GM19238 (cell line): ENCODE data around the gene UCK1.
A peak's percentile ranks its signal among the peaks of the same experiment; 100 is the strongest.

Experiments
- DNase-seq: peaks from one replicate; pipeline ENCODE4 v3.0.0; 2011; ENCODE audit warnings: low spot score; ENCODE audit not compliant: insufficient read length

Gene UCK1

DNA sequence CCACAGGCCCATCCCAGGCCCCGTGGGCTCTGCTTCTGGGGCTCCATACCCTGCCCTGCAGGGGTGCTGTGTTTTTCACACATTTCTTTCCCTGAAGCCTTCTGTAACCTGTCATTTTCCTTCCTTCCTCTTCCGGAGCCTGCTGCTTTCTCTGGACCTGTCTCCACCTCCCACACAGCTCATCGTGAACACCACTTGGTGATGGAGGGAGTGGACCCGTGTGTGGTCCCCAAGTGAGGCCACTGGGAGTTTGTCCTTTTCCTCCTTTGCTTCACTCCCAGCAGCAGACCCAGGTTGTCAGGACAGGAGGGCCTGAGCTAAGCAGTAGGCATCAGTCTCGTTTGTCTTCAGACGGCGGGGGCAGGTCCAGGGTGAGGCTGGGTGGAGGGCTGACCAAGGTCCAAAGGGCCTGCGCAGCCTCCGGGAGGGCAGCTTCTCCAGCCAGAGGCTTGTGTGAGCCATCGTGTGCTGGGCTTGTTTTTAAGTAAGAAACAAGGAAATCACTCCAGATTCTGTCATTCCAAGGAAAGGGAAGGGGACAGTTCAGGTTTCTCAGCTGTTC lies 34.1 kb downstream of the UCK1 start:
- DNase-seq = no peak

DNA sequence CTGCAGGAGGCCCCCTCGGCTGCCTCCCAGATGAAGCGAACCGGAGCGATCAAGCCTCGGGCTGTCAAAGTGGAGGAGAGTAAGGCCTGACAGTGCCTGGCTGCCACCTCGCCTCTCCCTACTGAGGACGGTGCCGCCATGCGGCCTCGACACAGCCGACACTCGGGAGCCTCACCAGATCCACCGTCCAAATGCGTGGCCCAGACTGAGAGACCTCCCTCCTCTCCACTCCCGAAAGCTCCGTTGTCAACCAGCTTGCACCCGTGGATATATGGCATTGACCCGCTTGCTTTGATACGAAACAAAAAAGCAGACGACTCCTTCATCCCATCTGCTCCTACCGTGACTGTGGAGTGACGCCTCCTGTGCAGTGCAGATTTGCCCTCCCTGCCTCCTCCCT lies 35.3 kb downstream of the UCK1 start:
- DNase-seq = no peak

DNA sequence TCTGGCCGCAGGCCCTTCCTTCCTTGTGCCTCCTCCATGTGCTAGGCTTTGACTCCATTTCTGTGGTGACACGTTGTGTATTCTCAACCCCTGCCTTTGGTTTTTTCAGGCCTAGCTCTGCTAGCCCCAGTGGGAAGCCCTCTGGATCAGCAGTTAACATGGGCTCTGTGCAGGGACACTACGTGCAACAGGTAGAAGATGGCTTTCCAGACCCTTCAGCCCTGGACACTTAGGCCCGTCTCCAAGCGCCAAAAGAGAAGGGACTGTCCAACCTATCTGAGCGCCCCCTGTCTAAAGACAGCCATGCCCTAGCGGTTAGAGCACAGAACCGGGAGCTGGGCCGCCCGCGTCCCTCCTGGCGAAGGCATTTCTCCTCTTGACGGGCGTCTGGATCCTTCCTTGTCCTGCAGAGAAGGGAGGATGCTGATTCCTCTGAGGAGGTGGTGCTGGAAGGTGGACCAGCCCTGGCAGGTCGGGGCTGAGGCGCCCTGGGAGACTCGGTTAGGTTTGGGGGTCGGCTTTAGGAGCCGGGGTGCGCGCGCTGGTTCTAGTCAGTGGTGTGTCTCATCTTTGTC lies 36.7 kb downstream of the UCK1 start:
- no peak for DNase-seq

DNA sequence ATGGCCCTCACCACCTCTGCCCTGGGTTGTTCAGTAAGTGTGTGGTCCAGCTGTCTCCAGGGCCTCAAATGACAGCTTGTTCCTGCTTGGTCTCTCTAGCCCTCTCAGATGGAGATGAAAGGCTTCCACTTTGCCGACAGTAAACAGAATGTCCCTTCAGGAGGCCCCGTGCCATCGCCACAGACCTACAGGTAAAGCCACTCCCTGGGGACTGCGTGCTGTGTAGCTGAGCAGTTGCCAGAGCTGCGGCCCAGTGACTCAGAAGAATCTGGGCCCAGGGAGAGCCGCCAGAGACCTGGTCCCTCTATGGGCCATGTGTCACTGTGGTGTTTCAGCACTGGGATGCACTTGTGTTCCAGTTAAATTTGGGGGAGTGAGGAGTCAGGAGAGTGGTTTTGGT lies 39.0 kb downstream of the UCK1 start:
- no peak for DNase-seq

DNA sequence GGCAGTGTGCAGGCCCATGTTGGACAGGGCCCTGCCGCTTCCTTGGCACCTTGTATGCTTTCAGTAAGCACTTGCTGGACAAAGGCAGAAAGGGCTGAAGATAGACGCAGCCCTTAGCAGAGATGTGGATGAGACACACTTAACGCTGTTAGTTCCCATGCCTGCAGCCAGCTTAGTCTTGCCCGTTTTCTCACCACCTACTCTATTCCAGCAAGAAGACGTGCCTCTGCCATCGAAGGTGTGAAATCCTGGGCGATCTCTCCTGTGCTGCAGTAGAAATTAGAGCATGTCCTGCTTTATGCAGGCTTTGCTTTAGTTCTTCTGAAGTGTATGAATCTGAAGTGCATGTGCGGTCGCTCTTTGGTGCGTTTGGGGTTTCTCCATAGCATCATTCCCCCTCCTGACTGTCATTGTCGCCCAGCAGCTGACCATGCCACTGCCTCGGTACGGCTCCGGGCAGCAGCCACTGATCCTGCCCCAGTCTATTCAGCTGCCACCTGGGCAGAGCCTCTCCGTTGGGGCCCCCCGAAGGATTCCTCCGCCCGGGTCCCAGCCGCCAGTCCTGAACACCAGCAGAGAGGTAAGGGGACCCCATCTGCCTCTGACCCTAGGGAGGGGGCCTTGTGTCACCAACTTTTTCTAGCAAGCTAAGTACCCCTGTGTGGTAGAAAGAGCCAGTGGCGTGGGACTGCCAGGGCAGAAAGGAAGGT lies 39.9 kb downstream of the UCK1 start:
- no peak for DNase-seq

DNA sequence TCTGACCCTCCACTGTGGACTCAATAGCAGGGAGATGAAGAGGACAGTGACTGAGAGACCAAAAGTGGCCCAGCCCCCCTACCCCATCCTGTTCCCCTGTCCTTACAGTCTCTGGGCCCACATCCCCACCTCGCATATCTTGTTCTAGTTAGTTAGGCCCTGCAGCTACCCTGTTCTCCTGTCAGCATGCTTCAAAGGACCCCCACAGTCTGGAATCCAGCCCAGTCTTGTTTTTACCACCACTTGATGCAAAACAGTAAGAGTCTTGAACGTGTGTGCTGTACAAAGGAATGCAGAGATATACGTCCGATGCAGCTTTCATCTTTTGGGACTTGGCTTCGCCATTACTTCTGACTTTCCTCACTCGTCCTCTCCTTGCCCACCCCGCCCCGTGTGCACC lies 40.5 kb downstream of the UCK1 start:
- DNase-seq = no peak

DNA sequence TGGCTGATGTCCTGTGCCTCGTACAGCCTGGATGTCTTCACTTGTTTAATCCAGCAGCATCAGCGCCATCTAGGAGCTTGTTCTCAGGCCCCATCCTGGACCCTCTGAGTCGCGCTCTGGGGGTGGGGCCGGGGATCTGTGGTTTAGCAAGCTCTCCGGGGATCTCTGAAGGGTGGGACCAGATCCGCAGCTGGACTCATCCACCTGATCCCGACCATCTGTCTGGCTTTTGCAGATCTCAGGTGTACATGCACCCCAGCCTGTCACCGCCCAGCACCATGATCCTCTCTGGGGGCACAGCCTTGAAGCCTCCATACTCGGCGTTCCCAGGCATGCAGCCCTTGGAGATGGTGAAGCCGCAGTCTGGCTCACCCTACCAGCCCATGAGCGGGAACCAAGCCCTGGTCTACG lies 43.4 kb downstream of the UCK1 start:
- DNase-seq = no peak

DNA sequence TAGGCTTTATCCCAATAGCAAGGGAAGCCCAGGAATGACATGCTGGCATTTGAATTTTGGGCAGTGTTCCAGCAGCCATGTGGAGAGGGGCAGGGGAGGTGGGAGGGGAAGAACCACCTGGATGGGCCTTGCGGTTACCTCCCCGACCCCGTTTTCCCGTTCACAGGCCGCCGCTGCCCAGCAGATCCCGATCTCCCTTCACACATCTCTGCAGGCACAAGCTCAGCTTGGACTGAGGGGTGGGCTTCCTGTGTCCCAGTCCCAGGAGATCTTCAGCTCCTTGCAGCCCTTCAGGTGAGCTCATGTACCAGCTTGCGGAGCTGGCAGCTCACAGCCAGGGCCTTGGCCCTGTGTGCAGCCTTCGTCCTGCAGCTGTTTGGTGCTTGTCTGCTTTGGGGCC lies 44.1 kb downstream of the UCK1 start:
- no peak for DNase-seq

DNA sequence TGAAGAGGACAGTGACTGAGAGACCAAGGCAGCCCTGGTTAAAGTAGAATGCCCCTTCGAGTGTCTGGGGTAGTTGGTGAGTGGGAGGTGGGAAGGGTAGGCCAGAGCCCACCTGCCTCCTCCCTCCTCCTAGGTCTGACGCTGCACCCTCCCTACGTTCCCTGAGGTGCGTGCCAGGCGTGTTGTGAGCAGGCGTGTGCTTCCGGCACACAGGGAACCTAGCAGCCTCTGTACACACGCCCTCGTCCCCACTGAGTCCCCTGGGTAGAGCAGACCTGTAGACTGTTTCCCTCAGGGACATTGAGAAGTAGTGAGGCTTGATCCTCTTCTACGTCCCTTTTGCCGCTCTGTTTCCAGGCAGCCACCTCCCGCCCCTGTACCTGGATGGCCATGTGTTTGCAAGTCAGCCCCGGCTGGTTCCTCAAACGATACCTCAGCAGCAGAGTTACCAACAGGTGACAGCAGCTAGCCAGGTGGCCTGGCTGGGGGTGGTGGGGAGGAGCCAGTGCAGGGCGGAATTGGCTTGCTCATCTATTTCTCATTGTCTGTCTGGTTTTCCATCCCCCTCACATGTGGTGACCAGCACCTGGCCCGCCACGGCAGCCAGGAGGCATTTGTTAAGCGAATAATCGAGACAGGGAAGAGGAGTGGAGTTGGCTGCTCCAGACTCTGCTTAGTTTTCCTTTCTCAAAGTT lies 45.2 kb downstream of the UCK1 start:
- no peak for DNase-seq

DNA sequence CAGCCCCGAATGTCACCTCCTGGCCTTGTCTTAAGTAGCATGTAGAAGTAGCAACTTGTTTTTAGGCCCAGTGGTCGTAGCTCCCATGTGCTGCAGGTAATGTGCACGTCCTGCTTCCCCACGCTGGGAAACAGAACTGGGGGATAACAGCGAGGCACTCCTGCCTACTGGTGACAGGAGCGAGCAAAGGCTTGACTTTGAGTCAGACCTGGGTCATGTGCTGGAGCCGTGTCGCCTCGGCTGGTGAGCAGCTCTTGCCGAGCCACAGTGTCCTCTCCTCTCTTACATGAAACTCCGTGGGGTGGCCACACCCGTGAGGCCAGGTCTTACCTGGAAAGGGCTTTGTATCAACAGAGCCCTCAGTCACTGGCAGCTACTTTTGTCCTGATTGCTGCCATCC lies 45.9 kb downstream of the UCK1 start:
- no peak for DNase-seq

DNA sequence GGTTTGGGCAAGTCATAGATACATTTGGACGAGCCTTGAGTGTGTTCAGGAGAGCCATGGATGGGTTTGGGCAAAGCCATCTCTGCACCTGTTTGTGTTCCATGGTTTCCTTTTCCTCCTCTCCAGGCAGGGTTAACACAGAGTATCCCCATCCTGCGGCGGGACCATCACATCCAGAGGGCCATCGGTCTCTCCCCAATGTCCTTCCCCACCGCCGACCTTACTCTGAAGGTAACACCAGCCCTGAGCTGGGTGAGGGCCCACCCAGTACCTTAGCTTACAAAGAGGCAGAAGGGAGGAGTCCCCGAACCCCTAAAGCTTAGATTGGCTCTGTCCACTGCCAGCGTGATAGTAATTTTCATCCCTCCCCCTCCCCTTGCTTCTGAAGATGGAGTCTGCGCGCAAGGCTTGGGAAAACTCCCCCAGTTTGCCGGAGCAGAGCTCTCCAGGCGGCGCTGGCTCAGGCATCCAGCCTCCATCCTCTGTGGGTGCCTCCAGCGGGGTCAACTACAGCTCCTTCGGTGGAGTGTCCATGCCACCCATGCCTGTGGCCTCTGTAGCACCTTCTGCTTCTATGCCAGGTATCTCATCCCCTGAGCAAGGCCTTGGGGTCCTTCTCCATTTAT lies 46.4 kb downstream of the UCK1 start:
- no peak for DNase-seq

DNA sequence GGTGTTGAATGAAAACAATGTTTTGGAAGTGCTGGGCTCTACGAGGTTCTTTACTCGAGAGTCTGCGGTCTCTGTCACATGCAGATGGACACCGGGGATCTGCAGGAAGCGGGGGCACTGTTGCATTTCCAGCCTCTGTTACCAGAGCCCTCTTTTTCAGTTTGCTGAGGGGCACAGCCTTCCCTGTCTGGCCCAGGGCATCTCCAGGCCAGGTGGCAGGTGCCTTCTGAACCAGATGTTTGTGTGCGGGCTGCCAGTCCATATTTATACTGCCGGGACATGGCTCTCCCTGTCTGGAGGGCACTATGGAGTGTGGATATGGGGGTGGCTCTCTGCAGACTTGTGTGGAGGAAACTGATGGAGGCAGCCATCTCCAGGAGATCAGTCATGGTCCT lies 47.0 kb downstream of the UCK1 start:
- no peak for DNase-seq

DNA sequence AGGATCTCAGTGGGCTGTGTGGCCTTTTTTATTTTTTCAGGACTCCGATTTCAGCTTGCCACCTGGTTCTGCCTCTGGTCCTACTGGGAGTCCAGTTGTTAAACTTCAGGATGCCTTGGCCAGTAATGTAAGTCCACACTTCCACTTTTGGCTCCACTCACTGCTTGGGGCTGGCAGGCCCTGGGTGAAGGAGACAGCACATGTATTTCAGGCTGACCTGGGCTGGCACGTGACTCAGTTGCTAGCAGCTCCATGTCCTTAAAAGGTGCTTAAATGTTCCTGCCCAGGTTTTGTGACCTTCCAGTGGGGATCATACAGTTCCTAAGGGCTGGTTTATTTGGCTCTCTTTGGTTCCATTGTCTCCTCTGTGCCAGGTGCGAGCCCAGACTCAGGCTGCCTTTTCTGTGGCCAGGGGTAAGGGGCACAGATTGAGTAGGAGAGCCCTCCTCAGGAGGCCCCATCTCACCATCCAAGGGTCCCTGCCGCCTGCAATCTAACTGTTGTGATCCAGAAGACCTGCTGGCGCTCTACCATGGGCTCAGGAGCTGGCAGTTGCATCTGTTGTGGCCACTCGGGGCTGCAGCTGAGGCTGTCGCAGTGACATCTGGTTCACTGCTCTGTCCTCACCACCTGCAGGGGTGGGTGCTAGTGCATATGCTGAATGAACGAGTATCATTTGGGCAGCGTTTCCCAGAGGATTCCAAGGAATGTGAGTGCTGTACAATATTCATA lies 47.6 kb downstream of the UCK1 start:
- no peak for DNase-seq

DNA sequence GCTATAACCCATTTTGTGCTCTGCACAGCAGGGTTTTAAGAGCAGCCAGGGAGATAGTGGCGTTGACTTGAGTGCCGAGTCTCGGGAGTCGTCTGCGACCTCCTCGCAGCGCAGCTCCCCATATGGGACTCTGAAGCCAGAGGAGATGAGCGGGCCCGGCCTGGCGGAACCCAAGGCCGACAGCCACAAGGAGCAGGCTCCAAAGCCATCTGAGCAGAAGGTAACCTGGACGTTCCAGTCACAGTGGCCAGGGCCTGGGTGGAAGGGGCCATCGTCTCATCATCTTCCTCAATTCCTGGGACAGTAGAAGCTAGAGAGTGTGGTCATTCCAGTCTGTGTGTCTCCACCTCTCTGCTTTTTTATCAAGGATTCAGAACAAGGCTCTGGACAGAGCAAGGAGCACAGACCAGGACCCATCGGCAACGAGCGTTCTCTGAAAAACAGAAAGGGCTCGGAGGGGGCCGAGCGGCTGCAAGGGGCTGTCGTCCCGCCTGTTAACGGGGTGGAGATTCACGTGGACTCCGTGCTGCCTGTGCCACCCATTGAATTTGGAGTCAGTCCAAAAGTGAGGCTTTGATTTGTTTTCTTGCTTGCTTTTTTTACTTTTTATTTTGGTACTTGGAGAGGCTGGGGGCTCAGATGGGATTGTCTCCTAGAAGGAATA lies 48.6 kb downstream of the UCK1 start:
- DNase-seq = no peak

DNA sequence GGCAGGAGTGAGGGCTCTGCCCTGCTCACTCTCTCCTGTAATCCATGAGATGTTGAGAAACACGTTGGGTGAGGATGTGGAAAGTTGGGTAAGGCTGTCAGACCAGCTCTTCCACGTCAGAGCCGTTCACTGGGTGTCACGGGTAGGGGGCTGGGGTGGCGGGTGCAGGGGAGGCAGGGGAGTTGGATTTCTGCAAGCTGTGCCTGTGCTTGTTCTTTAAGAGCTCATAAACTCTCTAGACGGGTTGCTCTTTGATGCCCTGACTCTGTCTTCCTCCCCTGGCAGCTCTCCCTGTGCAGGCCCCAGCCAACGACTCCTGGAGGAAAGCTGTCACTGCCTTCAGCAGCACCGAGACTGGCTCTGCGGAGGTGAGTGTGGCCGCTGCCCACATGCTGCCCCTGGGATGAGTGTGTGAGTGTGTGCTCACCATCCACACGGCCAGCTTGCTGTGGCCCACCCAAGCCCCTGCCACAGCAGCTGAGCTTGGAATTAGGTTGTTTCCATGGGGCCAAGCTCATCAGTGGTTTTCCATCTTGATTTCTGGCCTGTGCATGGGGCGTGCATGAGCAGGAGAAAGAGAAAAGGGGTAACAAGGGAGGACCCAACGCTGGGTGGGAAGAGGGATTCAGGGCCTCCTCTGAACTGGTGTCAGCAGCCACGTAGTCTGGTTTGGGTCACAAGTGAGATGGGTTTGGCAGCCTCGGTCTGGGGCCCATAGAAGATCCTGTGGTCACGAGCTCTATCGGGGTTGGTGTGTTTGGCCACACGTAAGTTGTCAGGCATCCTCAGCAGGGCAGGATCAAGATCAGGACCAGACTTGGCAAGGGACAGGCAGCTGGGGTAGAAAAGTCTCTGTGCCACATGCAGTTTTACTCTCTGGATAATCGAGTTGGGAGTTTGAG lies 49.4 kb downstream of the UCK1 start:
- DNase-seq = no peak

DNA sequence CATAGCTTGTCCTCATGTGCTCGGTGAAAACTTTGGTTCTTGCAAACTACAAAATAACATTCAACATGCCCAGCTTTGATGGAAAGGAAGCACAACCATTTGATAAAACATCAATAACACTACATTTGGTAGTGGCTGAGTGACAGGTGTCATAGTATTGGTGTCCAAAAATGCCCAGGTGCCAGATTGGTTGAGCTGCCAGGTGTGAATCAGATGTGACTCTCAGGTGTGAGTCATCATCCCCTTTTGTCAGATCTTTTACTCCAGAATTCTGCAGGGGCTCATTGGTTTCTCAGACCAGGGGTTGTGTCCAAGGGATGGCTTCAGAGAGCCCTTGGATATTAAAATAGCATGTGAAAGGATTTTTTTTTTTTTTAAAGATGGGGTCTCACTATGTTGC lies 50.8 kb downstream of the UCK1 start:
- no peak for DNase-seq

DNA sequence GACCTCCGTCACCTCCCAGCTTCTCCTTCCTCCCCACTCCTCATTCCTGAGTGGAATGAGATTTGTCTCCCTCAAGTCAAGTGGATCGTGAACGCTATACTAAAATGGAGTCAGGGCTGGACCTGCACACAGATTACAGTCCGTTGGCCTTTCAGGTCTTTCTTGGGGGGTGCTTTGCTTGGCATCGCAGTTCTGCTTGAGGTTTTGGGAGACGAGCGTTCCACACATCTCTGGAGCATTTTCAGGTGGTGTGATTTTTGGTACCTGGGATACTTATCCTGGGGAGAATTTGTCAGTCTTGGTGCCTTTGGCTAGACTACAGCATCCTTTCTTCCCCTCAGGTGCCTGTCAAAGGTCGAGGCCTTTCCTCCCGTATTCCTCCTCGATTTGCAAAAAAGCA lies 52.2 kb downstream of the UCK1 start:
- no peak for DNase-seq

DNA sequence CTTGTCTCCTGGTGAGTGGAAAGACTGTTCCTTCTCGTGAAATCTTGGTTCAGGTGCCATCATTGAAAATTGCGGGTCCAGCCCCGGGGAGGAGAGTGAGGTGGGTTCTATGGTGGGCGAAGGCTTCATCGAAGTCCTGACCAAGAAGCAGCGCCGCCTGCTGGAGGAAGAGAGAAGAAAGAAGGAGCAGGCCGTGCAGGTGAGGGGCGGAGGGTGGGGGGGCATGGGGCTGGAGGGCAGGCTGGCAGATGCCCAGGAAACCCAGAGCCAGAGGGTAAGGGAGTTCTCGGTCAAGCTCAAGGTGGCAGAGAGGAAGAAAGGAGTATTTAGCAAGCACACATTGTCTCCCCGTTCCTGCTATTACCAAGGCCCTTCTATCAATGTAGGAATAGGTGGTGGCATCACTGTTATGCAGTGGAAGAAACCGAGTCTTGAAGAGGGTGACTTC lies 52.6 kb downstream of the UCK1 start:
- peak; percentile 47 for DNase-seq

DNA sequence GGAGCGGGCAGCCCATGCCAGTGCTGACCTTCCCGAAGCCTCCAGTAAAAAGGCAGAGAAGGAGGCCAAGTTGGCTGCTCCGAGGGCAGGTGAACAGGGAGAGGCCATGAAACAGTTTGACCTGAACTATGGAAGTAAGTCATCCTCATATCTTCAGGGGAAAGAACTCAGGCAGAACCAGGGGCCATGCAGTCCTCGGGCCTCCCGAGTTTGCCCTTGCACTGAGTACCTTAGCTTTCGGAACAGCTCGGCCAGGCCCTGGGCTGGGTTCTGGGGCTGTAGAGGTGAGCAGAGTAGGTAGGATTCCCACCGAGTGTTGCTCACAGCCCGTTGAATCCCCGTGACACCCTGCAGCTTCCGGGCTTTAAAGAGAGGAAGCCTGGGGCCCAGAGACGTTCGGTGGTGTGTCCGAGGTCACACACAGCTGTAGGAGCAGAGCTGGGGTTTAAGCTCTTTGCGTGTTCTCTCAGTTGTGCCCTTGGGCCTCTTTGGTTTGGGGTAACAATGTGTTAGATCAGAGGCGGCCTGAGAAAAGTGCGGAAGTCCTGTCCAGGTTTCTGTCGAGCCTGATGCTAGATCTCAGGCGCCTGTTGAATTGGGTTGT lies 53.1 kb downstream of the UCK1 start:
- DNase-seq = no peak
